ENCODE measurements around the gene B3GALNT2.

Gene B3GALNT2

GRCh38 chr1:235401251-235401650 lies 103.0 kb downstream of the B3GALNT2 start:
- Histone ChIP-seq H3K36me3 (ENCODE audit: low read length) (no peaks in the 10 kb centered on the region), H3K27ac (ENCODE audit: low read depth, low read length) (no peak overlapping the region), H3K27me3 (ENCODE audit: low read length) (no peaks in the 10 kb centered on the region), H3K9ac (ENCODE audit: low read length) (no peak overlapping the region), H2AFZ (ENCODE audit: low read depth, low read length, severe bottlenecking) (no peak overlapping the region), H4K20me1 (ENCODE audit: low read depth, low read length) (no peaks in the 10 kb centered on the region), H3F3A (ENCODE audit: insufficient read depth) (no peaks in the 10 kb centered on the region), H3K9me3 (ENCODE audit: insufficient read depth, low read length) (no peaks in the 10 kb centered on the region), H3K9me2 (replicated peaks; ENCODE audit: insufficient read depth, low read length) (no peaks in the 10 kb centered on the region), H3K79me2 (ENCODE audit: insufficient read depth, low read length) (peaks cover 33% of the 10 kb centered on the region), H3K4me3 (ENCODE audit: insufficient read depth, low read length, poor library complexity, severe bottlenecking) (no peak overlapping the region), H3K4me2 (ENCODE audit: low read depth, low read length, poor library complexity, severe bottlenecking) (no peak overlapping the region)
- no peak for TF ChIP-seq EZH2phosphoT487 (conservative IDR thresholded peaks at IDR 0.05; ENCODE audit: low read length)
- TF ChIP-seq CTCF (IDR thresholded peaks at IDR 0.05; ENCODE audit: insufficient read depth, low read length, poor library complexity, severe bottlenecking): no peak
